Activated CD4-positive, alpha-beta T cell treated with anti-CD3 and anti-CD28 coated beads, Interleukin-2, amount 10 ng/mL, durations not matched to agents 7 days and 5 days (primary cell): ENCODE data around the gene PTPRD. TPM values are rescaled to one million over a fixed set of nuclear protein-coding genes. Genes with fewer than 3 reads are reported as not detected.

Experiments
- CTCF ChIA-PET: fragments of 350-600 bp; sonication (Branson Sonifier 250); formaldehyde crosslinking; loops from one replicate; lab custom pipeline; 2021; ENCODE audit warnings: antibody characterized with exemption; lab: Charles Lee
- POLR2A ChIA-PET: fragments of 350-600 bp; sonication (Branson Sonifier 250); formaldehyde crosslinking; loops from one replicate; lab custom pipeline; 2021; ENCODE audit warnings: antibody characterized with exemption; lab: Charles Lee
- DNase-seq: peaks from one replicate; pipeline ENCODE4 v3.0.0-alpha.2; 2020
- H3K27ac Mint-ChIP-seq: one replicate; pipeline ENCODE4 v1.8.0; 2021; ENCODE audit warnings: mild to moderate bottlenecking, moderate library complexity, mixed read lengths
- H3K27me3 Mint-ChIP-seq: one replicate; pipeline ENCODE4 v1.8.0; 2021; ENCODE audit warnings: mixed read lengths
- H3K36me3 Mint-ChIP-seq: one replicate; pipeline ENCODE4 v1.8.0; 2021; ENCODE audit warnings: low read depth, mixed read lengths
- H3K4me1 Mint-ChIP-seq: one replicate; pipeline ENCODE4 v1.8.0; 2021; ENCODE audit warnings: mixed read lengths
- H3K4me3 Mint-ChIP-seq: one replicate; pipeline ENCODE4 v1.8.0; 2021; ENCODE audit warnings: mild to moderate bottlenecking, moderate library complexity, mixed read lengths
- H3K9me3 Mint-ChIP-seq: one replicate; pipeline ENCODE4 v1.8.0; 2021; ENCODE audit warnings: mixed read lengths
- total RNA-seq, 2 experiments: library from RNA; stranded (reverse); gene quantifications; one replicate each; pipeline ENCODE4 v1.2.3, GENCODE V29; 2021

The PTPRD gene
- total RNA-seq, 2 experiments from 2014 or later: not detected

GRCh38 chr9:8574846-8575245, 2038.0 kb downstream of the PTPRD start:
- Mint-ChIP-seq H3K4me1 (no peaks in the 10 kb centered on the region), H3K9me3 (no peaks in the 10 kb centered on the region), H3K36me3 (no peaks in the 10 kb centered on the region), H3K4me3 (no peak overlapping the region), H3K27ac (no peak overlapping the region), H3K27me3 (peaks cover 2% of the 10 kb centered on the region)
- no peak for DNase-seq
- ChIA-PET CTCF (interaction anchor here (0.7 kb wide), 1 partner anchor 17 kb away, joined by 3 read pairs; no protein-coding TSS in a partner anchor), POLR2A (no interaction called here)

GRCh38 chr9:8572209-8572608, 2040.6 kb downstream of the PTPRD start:
- no peak for DNase-seq
- Mint-ChIP-seq H3K27me3 (peaks cover 2% of the 10 kb centered on the region), H3K9me3 (no peaks in the 10 kb centered on the region), H3K4me1 (no peaks in the 10 kb centered on the region), H3K27ac (no peak overlapping the region), H3K4me3 (no peak overlapping the region), H3K36me3 (no peaks in the 10 kb centered on the region)
- ChIA-PET CTCF (no interaction called here), POLR2A (no interaction called here)

GRCh38 chr9:8571643-8572042, 2041.2 kb downstream of the PTPRD start:
- ChIA-PET CTCF (no interaction called here), POLR2A (no interaction called here)
- no peaks in the 10 kb centered on the region for H3K36me3 Mint-ChIP-seq
- H3K27me3 Mint-ChIP-seq: peaks cover 2% of the 10 kb centered on the region
- H3K9me3 Mint-ChIP-seq: no peaks in the 10 kb centered on the region
- no peaks in the 10 kb centered on the region for H3K4me1 Mint-ChIP-seq
- H3K4me3 Mint-ChIP-seq: no peak overlapping the region
- H3K27ac Mint-ChIP-seq: no peak overlapping the region
- DNase-seq: no peak

- Mint-ChIP-seq H3K9me3 (no peaks in the 10 kb centered on the region), H3K27me3 (peaks cover 2% of the 10 kb centered on the region), H3K27ac (no peak overlapping the region), H3K4me3 (no peak overlapping the region), H3K4me1 (no peaks in the 10 kb centered on the region), H3K36me3 (no peaks in the 10 kb centered on the region)
- CTCF ChIA-PET: no interaction called here
- DNase-seq: no peak
- POLR2A ChIA-PET: no interaction called here
These were observed 2042.0 kb downstream of the PTPRD start for GRCh38 chr9:8570776-8571175.

GRCh38 chr9:8569823-8570222, 2043.0 kb downstream of the PTPRD start:
- no peaks in the 10 kb centered on the region for H3K9me3 Mint-ChIP-seq
- ChIA-PET CTCF (no interaction called here), POLR2A (no interaction called here)
- peaks cover 4% of the 10 kb centered on the region for H3K4me1 Mint-ChIP-seq
- H3K27ac Mint-ChIP-seq: no peak overlapping the region
- no peak for DNase-seq
- peaks cover 3% of the 10 kb centered on the region for H3K27me3 Mint-ChIP-seq
- no peak overlapping the region for H3K4me3 Mint-ChIP-seq
- H3K36me3 Mint-ChIP-seq: no peaks in the 10 kb centered on the region

GRCh38 chr9:8567963-8568579, 2044.7 kb downstream of the PTPRD start:
- H3K4me1 Mint-ChIP-seq: peaks cover 7% of the 10 kb centered on the region
- no peaks in the 10 kb centered on the region for H3K9me3 Mint-ChIP-seq
- peaks cover 5% of the 10 kb centered on the region for H3K27me3 Mint-ChIP-seq
- DNase-seq: no peak
- H3K36me3 Mint-ChIP-seq: no peaks in the 10 kb centered on the region
- no peak overlapping the region for H3K4me3 Mint-ChIP-seq
- H3K27ac Mint-ChIP-seq: no peak overlapping the region
- CTCF ChIA-PET: no interaction called here
- POLR2A ChIA-PET: no interaction called here

GRCh38 chr9:8564960-8565359, 2047.8 kb downstream of the PTPRD start:
- no peak for DNase-seq
- ChIA-PET POLR2A (no interaction called here), CTCF (no interaction called here)
- H3K27me3 Mint-ChIP-seq: peaks cover 5% of the 10 kb centered on the region
- no peaks in the 10 kb centered on the region for H3K36me3 Mint-ChIP-seq
- peaks cover 7% of the 10 kb centered on the region for H3K4me1 Mint-ChIP-seq
- no peak overlapping the region for H3K27ac Mint-ChIP-seq
- H3K9me3 Mint-ChIP-seq: no peaks in the 10 kb centered on the region
- H3K4me3 Mint-ChIP-seq: no peak overlapping the region

GRCh38 chr9:8560560-8561525, 2052.0 kb downstream of the PTPRD start:
- peaks cover 7% of the 10 kb centered on the region for H3K4me1 Mint-ChIP-seq
- peaks cover 3% of the 10 kb centered on the region for H3K27me3 Mint-ChIP-seq
- CTCF ChIA-PET: no interaction called here
- no peak overlapping the region for H3K4me3 Mint-ChIP-seq
- POLR2A ChIA-PET: no interaction called here
- H3K9me3 Mint-ChIP-seq: no peaks in the 10 kb centered on the region
- no peaks in the 10 kb centered on the region for H3K36me3 Mint-ChIP-seq
- no peak for DNase-seq
- H3K27ac Mint-ChIP-seq: no peak overlapping the region

- CTCF ChIA-PET: interaction anchor here (0.6 kb wide), 2 partner anchors 8 to 17 kb away, joined by 3 read pairs; no protein-coding TSS in a partner anchor
- no peak overlapping the region for H3K4me3 Mint-ChIP-seq
- no peak for DNase-seq
- H3K27me3 Mint-ChIP-seq: no peaks in the 10 kb centered on the region
- H3K27ac Mint-ChIP-seq: no peak overlapping the region
- no peaks in the 10 kb centered on the region for H3K4me1 Mint-ChIP-seq
- H3K9me3 Mint-ChIP-seq: no peaks in the 10 kb centered on the region
- H3K36me3 Mint-ChIP-seq: no peaks in the 10 kb centered on the region
- POLR2A ChIA-PET: no interaction called here
These were observed 2054.6 kb downstream of the PTPRD start for GRCh38 chr9:8558176-8558575.

GRCh38 chr9:8555762-8556500, 2056.9 kb downstream of the PTPRD start:
- no peak overlapping the region for H3K4me3 Mint-ChIP-seq
- H3K27me3 Mint-ChIP-seq: no peaks in the 10 kb centered on the region
- POLR2A ChIA-PET: no interaction called here
- CTCF ChIA-PET: no interaction called here
- no peaks in the 10 kb centered on the region for H3K36me3 Mint-ChIP-seq
- H3K4me1 Mint-ChIP-seq: no peaks in the 10 kb centered on the region
- no peak overlapping the region for H3K27ac Mint-ChIP-seq
- no peak for DNase-seq
- H3K9me3 Mint-ChIP-seq: no peaks in the 10 kb centered on the region

GRCh38 chr9:8553444-8553843, 2059.4 kb downstream of the PTPRD start:
- CTCF ChIA-PET: no interaction called here
- H3K9me3 Mint-ChIP-seq: no peaks in the 10 kb centered on the region
- no peak overlapping the region for H3K27ac Mint-ChIP-seq
- H3K36me3 Mint-ChIP-seq: no peaks in the 10 kb centered on the region
- H3K4me1 Mint-ChIP-seq: no peaks in the 10 kb centered on the region
- no peak overlapping the region for H3K4me3 Mint-ChIP-seq
- POLR2A ChIA-PET: no interaction called here
- DNase-seq: no peak
- H3K27me3 Mint-ChIP-seq: no peaks in the 10 kb centered on the region

GRCh38 chr9:8552732-8553131, 2060.1 kb downstream of the PTPRD start:
- Mint-ChIP-seq H3K27ac (no peak overlapping the region), H3K27me3 (no peaks in the 10 kb centered on the region), H3K4me3 (no peak overlapping the region), H3K36me3 (no peaks in the 10 kb centered on the region), H3K4me1 (no peaks in the 10 kb centered on the region), H3K9me3 (no peaks in the 10 kb centered on the region)
- ChIA-PET CTCF (no interaction called here), POLR2A (no interaction called here)
- no peak for DNase-seq

- H3K4me1 Mint-ChIP-seq: no peaks in the 10 kb centered on the region
- ChIA-PET POLR2A (no interaction called here), CTCF (no interaction called here)
- no peaks in the 10 kb centered on the region for H3K36me3 Mint-ChIP-seq
- H3K27ac Mint-ChIP-seq: no peak overlapping the region
- no peaks in the 10 kb centered on the region for H3K27me3 Mint-ChIP-seq
- DNase-seq: no peak
- no peak overlapping the region for H3K4me3 Mint-ChIP-seq
- H3K9me3 Mint-ChIP-seq: no peaks in the 10 kb centered on the region
These were observed 2063.6 kb downstream of the PTPRD start for GRCh38 chr9:8549214-8549613.
